ENCODE data around the gene TMEM129.

TMEM129 gene

GRCh38 chr4:1682860-1683259 is 38.3 kb downstream of the TMEM129 start (continued):
- TF ChIP-seq ZNF518A (tag by site-specific recombination; conservative IDR thresholded peaks at IDR 0.05; ENCODE audit: low read depth): no peak
- TF ChIP-seq, protein P1, sequence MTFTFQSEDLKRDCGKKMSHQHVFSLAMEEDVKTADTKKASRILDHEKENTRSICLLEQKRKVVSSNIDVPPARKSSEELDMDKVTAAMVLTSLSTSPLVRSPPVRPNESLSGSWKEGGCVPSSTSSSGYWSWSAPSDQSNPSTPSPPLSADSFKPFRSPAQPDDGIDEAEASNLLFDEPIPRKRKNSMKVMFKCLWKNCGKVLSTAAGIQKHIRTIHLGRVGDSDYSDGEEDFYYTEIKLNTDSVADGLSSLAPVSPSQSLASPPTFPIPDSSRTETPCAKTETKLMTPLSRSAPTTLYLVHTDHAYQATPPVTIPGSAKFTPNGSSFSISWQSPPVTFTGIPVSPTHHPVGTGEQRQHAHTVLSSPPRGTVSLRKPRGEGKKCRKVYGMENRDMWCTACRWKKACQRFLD (tag by site-specific recombination; IDR thresholded peaks at IDR 0.05): no peak
- TF ChIP-seq ZNF121 (tag by site-specific recombination; IDR thresholded peaks at IDR 0.05): no peak
- TF ChIP-seq ZNF37A (tag by site-specific recombination; IDR thresholded peaks at IDR 0.05): no peak
- TF ChIP-seq ZNF639 (tag by site-specific recombination; IDR thresholded peaks at IDR 0.05): no peak
- no peak for TF ChIP-seq ZNF521 (tag by site-specific recombination; IDR thresholded peaks at IDR 0.05)
- TF ChIP-seq, protein P2, sequence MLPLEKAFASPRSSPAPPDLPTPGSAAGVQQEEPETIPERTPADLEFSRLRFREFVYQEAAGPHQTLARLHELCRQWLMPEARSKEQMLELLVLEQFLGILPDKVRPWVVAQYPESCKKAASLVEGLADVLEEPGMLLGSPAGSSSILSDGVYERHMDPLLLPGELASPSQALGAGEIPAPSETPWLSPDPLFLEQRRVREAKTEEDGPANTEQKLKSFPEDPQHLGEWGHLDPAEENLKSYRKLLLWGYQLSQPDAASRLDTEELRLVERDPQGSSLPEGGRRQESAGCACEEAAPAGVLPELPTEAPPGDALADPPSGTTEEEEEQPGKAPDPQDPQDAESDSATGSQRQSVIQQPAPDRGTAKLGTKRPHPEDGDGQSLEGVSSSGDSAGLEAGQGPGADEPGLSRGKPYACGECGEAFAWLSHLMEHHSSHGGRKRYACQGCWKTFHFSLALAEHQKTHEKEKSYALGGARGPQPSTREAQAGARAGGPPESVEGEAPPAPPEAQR (tag by site-specific recombination; IDR thresholded peaks at IDR 0.05): no peak
- no peak for TF ChIP-seq ZNF362 (tag by site-specific recombination; IDR thresholded peaks at IDR 0.05)
- TF ChIP-seq SP2 (tag by site-specific recombination; IDR thresholded peaks at IDR 0.05): no peak
- TF ChIP-seq, protein P3, sequence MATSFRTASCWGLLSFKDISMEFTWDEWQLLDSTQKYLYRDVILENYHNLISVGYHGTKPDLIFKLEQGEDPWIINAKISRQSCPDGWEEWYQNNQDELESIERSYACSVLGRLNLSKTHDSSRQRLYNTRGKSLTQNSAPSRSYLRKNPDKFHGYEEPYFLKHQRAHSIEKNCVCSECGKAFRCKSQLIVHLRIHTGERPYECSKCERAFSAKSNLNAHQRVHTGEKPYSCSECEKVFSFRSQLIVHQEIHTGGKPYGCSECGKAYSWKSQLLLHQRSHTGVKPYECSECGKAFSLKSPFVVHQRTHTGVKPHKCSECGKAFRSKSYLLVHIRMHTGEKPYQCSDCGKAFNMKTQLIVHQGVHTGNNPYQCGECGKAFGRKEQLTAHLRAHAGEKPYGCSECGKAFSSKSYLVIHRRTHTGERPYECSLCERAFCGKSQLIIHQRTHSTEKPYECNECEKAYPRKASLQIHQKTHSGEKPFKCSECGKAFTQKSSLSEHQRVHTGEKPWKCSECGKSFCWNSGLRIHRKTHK (tag by site-specific recombination; IDR thresholded peaks at IDR 0.05): no peak
- no peak for TF ChIP-seq ZNF621 (tag by site-specific recombination; IDR thresholded peaks at IDR 0.05)
- TF ChIP-seq ZNF677 (tag by site-specific recombination; IDR thresholded peaks at IDR 0.05): no peak

DNA sequence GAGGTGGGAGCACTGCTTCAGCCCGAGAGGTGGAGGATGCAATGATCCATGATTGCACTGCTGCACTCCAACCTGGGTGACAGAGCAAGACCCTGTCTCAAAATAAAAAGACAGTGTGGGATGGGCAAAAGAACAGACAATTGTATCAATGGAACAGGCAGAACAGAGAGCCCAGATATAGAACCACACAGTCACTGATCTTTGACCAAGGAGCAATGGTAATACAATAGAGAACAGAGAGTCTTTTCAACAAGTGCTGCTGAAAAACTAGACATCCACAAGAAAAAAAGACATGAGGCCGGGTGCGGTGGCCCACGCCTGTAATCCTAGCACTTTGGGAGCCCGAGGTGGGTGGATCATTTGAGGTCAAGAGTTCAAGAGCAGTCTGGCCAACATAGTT is 42.9 kb downstream of the TMEM129 start:
- POLR2A ChIA-PET: no interaction called here
- TF ChIP-seq ZNF423 (tag by site-specific recombination; IDR thresholded peaks at IDR 0.05) (no peak), ZNF555 (tag by site-specific recombination; conservative IDR thresholded peaks at IDR 0.05) (no peak), ZNF2 (tag by site-specific recombination; IDR thresholded peaks at IDR 0.05) (no peak), ZNF707 (tag by site-specific recombination; IDR thresholded peaks at IDR 0.05) (no peak), ZSCAN30 (tag by site-specific recombination; IDR thresholded peaks at IDR 0.05) (no peak), ZNF645 (tag by site-specific recombination; IDR thresholded peaks at IDR 0.05) (no peak), ZNF292 (tag by site-specific recombination; IDR thresholded peaks at IDR 0.05; ENCODE audit: borderline replicate concordance, low read depth) (no peak), KLF8 (tag by site-specific recombination; IDR thresholded peaks at IDR 0.05) (no peak)
- TF ChIP-seq, protein P4, sequence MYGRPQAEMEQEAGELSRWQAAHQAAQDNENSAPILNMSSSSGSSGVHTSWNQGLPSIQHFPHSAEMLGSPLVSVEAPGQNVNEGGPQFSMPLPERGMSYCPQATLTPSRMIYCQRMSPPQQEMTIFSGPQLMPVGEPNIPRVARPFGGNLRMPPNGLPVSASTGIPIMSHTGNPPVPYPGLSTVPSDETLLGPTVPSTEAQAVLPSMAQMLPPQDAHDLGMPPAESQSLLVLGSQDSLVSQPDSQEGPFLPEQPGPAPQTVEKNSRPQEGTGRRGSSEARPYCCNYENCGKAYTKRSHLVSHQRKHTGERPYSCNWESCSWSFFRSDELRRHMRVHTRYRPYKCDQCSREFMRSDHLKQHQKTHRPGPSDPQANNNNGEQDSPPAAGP (tag by site-specific recombination; IDR thresholded peaks at IDR 0.05): no peak
- TF ChIP-seq, protein P5, sequence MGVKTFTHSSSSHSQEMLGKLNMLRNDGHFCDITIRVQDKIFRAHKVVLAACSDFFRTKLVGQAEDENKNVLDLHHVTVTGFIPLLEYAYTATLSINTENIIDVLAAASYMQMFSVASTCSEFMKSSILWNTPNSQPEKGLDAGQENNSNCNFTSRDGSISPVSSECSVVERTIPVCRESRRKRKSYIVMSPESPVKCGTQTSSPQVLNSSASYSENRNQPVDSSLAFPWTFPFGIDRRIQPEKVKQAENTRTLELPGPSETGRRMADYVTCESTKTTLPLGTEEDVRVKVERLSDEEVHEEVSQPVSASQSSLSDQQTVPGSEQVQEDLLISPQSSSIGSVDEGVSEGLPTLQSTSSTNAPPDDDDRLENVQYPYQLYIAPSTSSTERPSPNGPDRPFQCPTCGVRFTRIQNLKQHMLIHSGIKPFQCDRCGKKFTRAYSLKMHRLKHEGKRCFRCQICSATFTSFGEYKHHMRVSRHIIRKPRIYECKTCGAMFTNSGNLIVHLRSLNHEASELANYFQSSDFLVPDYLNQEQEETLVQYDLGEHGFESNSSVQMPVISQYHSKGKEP (tag by site-specific recombination; IDR thresholded peaks at IDR 0.05): no peak

More for the DNA sequence above, 42.9 kb downstream of the TMEM129 start:
- no peaks in the 10 kb centered on the region for H3K4me1 ChIP-seq (ENCODE audit: control insufficient read depth, insufficient read depth, low read length)
- H3K9me3 ChIP-seq (ENCODE audit: control insufficient read depth, insufficient read depth, low read depth, low read length): no peaks in the 10 kb centered on the region
- CTCF ChIA-PET: no interaction called here
- H3K4me3 ChIP-seq (ENCODE audit: low read depth, low read length): no peak overlapping the region
- H3K27ac ChIP-seq (ENCODE audit: extremely low read depth, low read depth, low read length): no peak overlapping the region
- H3K36me3 ChIP-seq (ENCODE audit: control insufficient read depth in 2 of 2, insufficient read depth in 1 of 2, low read length in 2 of 2): no peaks in the 10 kb centered on the region
